ENCODE data around the gene PTPN23. TPM values are rescaled to one million over a fixed set of nuclear protein-coding genes. Genes with fewer than 3 reads are reported as not detected.

The PTPN23 gene, protein sequence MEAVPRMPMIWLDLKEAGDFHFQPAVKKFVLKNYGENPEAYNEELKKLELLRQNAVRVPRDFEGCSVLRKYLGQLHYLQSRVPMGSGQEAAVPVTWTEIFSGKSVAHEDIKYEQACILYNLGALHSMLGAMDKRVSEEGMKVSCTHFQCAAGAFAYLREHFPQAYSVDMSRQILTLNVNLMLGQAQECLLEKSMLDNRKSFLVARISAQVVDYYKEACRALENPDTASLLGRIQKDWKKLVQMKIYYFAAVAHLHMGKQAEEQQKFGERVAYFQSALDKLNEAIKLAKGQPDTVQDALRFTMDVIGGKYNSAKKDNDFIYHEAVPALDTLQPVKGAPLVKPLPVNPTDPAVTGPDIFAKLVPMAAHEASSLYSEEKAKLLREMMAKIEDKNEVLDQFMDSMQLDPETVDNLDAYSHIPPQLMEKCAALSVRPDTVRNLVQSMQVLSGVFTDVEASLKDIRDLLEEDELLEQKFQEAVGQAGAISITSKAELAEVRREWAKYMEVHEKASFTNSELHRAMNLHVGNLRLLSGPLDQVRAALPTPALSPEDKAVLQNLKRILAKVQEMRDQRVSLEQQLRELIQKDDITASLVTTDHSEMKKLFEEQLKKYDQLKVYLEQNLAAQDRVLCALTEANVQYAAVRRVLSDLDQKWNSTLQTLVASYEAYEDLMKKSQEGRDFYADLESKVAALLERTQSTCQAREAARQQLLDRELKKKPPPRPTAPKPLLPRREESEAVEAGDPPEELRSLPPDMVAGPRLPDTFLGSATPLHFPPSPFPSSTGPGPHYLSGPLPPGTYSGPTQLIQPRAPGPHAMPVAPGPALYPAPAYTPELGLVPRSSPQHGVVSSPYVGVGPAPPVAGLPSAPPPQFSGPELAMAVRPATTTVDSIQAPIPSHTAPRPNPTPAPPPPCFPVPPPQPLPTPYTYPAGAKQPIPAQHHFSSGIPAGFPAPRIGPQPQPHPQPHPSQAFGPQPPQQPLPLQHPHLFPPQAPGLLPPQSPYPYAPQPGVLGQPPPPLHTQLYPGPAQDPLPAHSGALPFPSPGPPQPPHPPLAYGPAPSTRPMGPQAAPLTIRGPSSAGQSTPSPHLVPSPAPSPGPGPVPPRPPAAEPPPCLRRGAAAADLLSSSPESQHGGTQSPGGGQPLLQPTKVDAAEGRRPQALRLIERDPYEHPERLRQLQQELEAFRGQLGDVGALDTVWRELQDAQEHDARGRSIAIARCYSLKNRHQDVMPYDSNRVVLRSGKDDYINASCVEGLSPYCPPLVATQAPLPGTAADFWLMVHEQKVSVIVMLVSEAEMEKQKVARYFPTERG (N-terminal part only)
- 10 to 100 TPM; 44.2 to 54.1 TPM for total RNA-seq
- 40.5 TPM for polyA plus RNA-seq (2013, experiment 1 of 2)
- 32.4 TPM for polyA plus RNA-seq (2013, experiment 2 of 2)
- long read RNA-seq, experiment 1, partial matches to known transcripts, result 19 of 20 reads
- long read RNA-seq, experiment 1, other reads (novel, unspliced or antisense), result 1 of 20 reads
- long read RNA-seq, experiment 2, full-length matches to known transcripts, result 8 of 19 reads
- long read RNA-seq, experiment 2, partial matches to known transcripts, result 10 of 19 reads
- long read RNA-seq, experiment 2, other reads (novel, unspliced or antisense), result 1 of 19 reads
- long read RNA-seq, experiment 3, partial matches to known transcripts, result 3 of 3 reads
- long read RNA-seq, experiment 3, other reads (novel, unspliced or antisense), result 0 of 3 reads
- long read RNA-seq, experiment 4, partial matches to known transcripts, result 2 of 2 reads
- long read RNA-seq, experiment 4, other reads (novel, unspliced or antisense), result 0 of 2 reads

DNA sequence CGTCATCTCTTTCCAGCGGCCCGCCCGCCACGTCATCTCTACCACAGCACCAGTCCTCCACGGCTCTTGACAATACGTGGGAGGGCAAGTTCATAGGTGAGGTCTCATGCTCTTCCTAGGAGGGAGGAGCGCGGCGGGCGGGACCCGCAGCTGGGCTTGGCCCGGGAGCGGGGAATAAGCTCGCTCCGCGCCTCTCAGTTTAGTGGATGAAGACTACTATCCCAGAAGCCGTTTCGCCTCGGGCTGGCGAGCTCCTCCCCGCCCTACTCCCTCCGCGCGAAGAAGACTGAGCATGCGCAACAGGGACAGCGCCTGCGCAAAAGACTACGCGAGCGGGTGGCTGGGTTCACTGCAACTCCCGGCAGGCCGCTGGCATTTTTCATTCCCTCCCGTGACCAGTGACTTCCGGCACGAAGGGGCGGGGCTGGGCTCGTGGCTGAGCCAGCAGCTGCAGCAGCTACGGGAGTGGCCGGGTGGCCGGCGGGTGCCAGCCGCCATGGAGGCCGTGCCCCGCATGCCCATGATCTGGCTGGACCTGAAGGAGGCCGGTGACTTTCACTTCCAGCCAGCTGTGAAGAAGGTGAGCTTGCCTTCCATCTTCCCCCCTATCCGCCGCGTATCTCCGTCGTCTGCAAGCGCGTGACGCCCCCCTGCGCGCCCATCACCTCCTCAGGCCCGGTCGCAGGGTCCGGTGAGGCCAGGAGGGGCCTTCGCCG, at the start of gene PTPN23:
Gene PTPN23 (plus strand): TSS at position 421 of the 716 bp plus-strand sequence. CDS start 76 bp downstream, at position 497.
- Histone ChIP-seq H3K27ac (ENCODE audit: low read depth, low read length) (peak within 1 kb of the TSS; percentile 94), H3K4me3 (ENCODE audit: low read length) (peak within 1 kb of the TSS; percentile 99), H3K4me1 (ENCODE audit: control insufficient read depth, insufficient read depth, low read length) (no peaks in the 10 kb centered on the region), H3K27me3 (ENCODE audit: control insufficient read depth, insufficient read depth, low read length, poor library complexity, severe bottlenecking) (no peaks in the 10 kb centered on the region), H3K36me3 (ENCODE audit: control insufficient read depth, insufficient read depth, low read length) (peaks cover 11% of the 10 kb centered on the region), H3K9me3 (ENCODE audit: control insufficient read depth, low read length) (no peaks in the 10 kb centered on the region), H3K9ac (ENCODE audit: extremely low read depth, low read length, poor library complexity, severe bottlenecking) (peak within 1 kb of the TSS; percentile 90)
- Mint-ChIP-seq H3K9me3 (no peaks in the 10 kb centered on the region), H3K4me3 (peak within 1 kb of the TSS; percentile 87), H3K4me1 (peaks cover 15% of the 10 kb centered on the region), H3K27ac (peak within 1 kb of the TSS; percentile 100), H3K27me3 (ENCODE audit: insufficient read depth) (no peaks in the 10 kb centered on the region), H3K36me3 (ENCODE audit: low read depth) (peaks cover 4% of the 10 kb centered on the region)
- peak; percentile 100 for DNase-seq
- 0% methylated on average over 17 to 61 of the region's 61 CpGs for WGBS, 2 experiments (ENCODE audit: insufficient coverage in 1 of 2, insufficient read length in 1 of 2)
- TF ChIP-seq, protein P1, sequence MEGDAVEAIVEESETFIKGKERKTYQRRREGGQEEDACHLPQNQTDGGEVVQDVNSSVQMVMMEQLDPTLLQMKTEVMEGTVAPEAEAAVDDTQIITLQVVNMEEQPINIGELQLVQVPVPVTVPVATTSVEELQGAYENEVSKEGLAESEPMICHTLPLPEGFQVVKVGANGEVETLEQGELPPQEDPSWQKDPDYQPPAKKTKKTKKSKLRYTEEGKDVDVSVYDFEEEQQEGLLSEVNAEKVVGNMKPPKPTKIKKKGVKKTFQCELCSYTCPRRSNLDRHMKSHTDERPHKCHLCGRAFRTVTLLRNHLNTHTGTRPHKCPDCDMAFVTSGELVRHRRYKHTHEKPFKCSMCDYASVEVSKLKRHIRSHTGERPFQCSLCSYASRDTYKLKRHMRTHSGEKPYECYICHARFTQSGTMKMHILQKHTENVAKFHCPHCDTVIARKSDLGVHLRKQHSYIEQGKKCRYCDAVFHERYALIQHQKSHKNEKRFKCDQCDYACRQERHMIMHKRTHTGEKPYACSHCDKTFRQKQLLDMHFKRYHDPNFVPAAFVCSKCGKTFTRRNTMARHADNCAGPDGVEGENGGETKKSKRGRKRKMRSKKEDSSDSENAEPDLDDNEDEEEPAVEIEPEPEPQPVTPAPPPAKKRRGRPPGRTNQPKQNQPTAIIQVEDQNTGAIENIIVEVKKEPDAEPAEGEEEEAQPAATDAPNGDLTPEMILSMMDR (conservative IDR thresholded peaks at IDR 0.05), result no peak

DNA sequence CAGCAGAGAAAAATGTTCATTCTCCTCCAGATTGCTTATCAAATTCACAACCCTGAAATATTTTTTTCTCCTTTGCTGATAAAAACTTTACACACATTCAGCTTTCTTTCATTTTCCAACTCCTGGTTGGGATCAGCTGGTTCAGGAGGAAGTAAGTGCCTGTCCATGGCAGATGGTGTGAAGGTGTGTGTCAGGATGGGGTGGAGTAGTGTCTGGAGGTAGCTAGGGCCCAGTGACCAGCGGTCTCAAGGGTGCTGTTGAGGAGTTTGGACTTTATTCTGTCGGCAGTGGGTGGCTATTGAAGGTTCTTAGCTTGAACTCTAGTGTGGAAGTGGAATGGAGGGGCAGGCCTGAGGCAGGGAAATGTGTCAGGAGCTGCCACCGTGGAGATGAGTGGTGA, 46.9 kb upstream of the PTPN23 start:
- 92 to 95% methylated on average over 2 to 3 of the region's 3 CpGs for whole genome bisulfite sequencing, 2 experiments (ENCODE audit: insufficient coverage in 1 of 2, insufficient read length in 1 of 2)
- no peak for DNase-seq
- H3K4me3 ChIP-seq (ENCODE audit: low read length), result no peak overlapping the region
- H3K4me3 Mint-ChIP-seq, result no peak overlapping the region
- H3K4me1 ChIP-seq (ENCODE audit: control insufficient read depth, insufficient read depth, low read length), result no peaks in the 10 kb centered on the region
- H3K9me3 ChIP-seq (ENCODE audit: control insufficient read depth, low read length), result no peaks in the 10 kb centered on the region
- no peaks in the 10 kb centered on the region for H3K27me3 ChIP-seq (ENCODE audit: control insufficient read depth, insufficient read depth, low read length, poor library complexity, severe bottlenecking)
- no peak overlapping the region for H3K27ac Mint-ChIP-seq
- H3K27me3 Mint-ChIP-seq (ENCODE audit: insufficient read depth), result no peaks in the 10 kb centered on the region
- no peaks in the 10 kb centered on the region for H3K9me3 Mint-ChIP-seq
- TF ChIP-seq, protein P1 (conservative IDR thresholded peaks at IDR 0.05), result no peak
- peaks cover 75% of the 10 kb centered on the region for H3K36me3 Mint-ChIP-seq (ENCODE audit: low read depth)
- H3K36me3 ChIP-seq (ENCODE audit: control insufficient read depth, insufficient read depth, low read length), result peaks cover 86% of the 10 kb centered on the region
- H3K4me1 Mint-ChIP-seq, result no peaks in the 10 kb centered on the region
- no peak overlapping the region for H3K27ac ChIP-seq (ENCODE audit: low read depth, low read length)
- H3K9ac ChIP-seq (ENCODE audit: extremely low read depth, low read length, poor library complexity, severe bottlenecking), result no peak overlapping the region

All from endodermal cell (in vitro differentiated cells).